ENCODE data around the gene MADD. TPM values are rescaled to one million over a fixed set of nuclear protein-coding genes. Genes with fewer than 3 reads are reported as not detected.
"Not testable (repeated sequence)": the region's sequence is repeated elsewhere in the genome, so short reads cannot be mapped to it uniquely, and the experiment has no call there.

Gene MADD
- total and polyA plus RNA-seq, 2 donors (not counting 3 experiments of a cell fraction or from before 2014, with no cell fraction given), result 35.3 to 36.8 TPM

- no peak overlapping the region for H2AFZ ChIP-seq (ENCODE audit: low read depth, low read length)
- ChIA-PET CTCF (interaction anchor here (1.1 to 1.5 kb wide), 2 partner anchors 9 to 21 kb away, joined by 3 to 6 read pairs; no protein-coding TSS in a partner anchor), POLR2A (no interaction called here)
- TF ChIP-seq, protein P1, sequence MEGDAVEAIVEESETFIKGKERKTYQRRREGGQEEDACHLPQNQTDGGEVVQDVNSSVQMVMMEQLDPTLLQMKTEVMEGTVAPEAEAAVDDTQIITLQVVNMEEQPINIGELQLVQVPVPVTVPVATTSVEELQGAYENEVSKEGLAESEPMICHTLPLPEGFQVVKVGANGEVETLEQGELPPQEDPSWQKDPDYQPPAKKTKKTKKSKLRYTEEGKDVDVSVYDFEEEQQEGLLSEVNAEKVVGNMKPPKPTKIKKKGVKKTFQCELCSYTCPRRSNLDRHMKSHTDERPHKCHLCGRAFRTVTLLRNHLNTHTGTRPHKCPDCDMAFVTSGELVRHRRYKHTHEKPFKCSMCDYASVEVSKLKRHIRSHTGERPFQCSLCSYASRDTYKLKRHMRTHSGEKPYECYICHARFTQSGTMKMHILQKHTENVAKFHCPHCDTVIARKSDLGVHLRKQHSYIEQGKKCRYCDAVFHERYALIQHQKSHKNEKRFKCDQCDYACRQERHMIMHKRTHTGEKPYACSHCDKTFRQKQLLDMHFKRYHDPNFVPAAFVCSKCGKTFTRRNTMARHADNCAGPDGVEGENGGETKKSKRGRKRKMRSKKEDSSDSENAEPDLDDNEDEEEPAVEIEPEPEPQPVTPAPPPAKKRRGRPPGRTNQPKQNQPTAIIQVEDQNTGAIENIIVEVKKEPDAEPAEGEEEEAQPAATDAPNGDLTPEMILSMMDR (IDR thresholded peaks at IDR 0.05; ENCODE audit: extremely low read depth in 1 of 2, insufficient read depth in 1 of 2, low read depth in 1 of 2, low read length in 2 of 2), result no peak
- TF ChIP-seq POLR2AphosphoS5 (IDR thresholded peaks at IDR 0.05; ENCODE audit: insufficient read depth, low read depth, low read length) (no peak), POLR2A (IDR thresholded peaks at IDR 0.05; ENCODE audit: low read depth, low read length) (no peak), JUN (IDR thresholded peaks at IDR 0.05; ENCODE audit: borderline replicate concordance, insufficient read depth, insufficient read length, low read depth) (no peak)
- FAIRE-seq (no peak), DNase-seq (ENCODE audit: low read depth, low spot score) (no peak)
- no peaks in the 10 kb centered on the region for H3K27me3 ChIP-seq (ENCODE audit: control insufficient read depth in 2 of 2, insufficient read depth in 2 of 2, low read length in 2 of 2)
- H3K36me3 ChIP-seq (ENCODE audit: control insufficient read depth in 2 of 2, extremely low read depth in 1 of 2, insufficient read depth in 2 of 2, low read length in 2 of 2), result peaks cover 0 to 2% of the 10 kb centered on the region in 2 experiments
- no peaks in the 10 kb centered on the region for H3K9me1 ChIP-seq (replicated peaks; ENCODE audit: control insufficient read depth, extremely low read depth, insufficient read depth, low read length)
- H3K27ac ChIP-seq (ENCODE audit: insufficient read depth, low read depth, low read length), result no peak overlapping the region
- dilution Hi-C loops (cut with MboI; ENCODE audit: extremely low pct_ligation_motif_present, low sequenced_read_pairs) (no loop called here), intact Hi-C loops (cut with micrococcal nuclease) (no loop called here)
- H3K4me1 ChIP-seq (ENCODE audit: control insufficient read depth, extremely low read depth, insufficient read depth, low read length), result peaks cover 15% of the 10 kb centered on the region
- no TSS peak for BruUV-seq (replicated peaks)
- no peak overlapping the region for H3K4me2 ChIP-seq (ENCODE audit: insufficient read depth, low read length)
- H3K9me3 ChIP-seq (replicated peaks; ENCODE audit: control insufficient read depth, insufficient read depth, low read length), result no peaks in the 10 kb centered on the region
- H4K20me1 ChIP-seq (replicated peaks; ENCODE audit: control insufficient read depth, extremely low read depth, insufficient read depth, low read length), result no peaks in the 10 kb centered on the region
- H3K4me3 ChIP-seq (replicated peaks in 1 of 3; ENCODE audit: insufficient read depth in 1 of 3, low read depth in 1 of 3, low read length in 3 of 3), result no peak overlapping the region
- H3K9ac ChIP-seq (replicated peaks; ENCODE audit: extremely low read depth, insufficient read depth, low read length), result no peak overlapping the region
- H3K79me2 ChIP-seq (ENCODE audit: control insufficient read depth, insufficient read depth, low read length), result no peaks in the 10 kb centered on the region
Observed at GRCh38 chr11:47333886-47334443, 64.0 kb downstream of the MADD start.

GRCh38 chr11:47334699-47335411, 64.9 kb downstream of the MADD start:
- H3K9ac ChIP-seq (replicated peaks; ENCODE audit: extremely low read depth, insufficient read depth, low read length); H3K9me3 ChIP-seq (replicated peaks; ENCODE audit: control insufficient read depth, insufficient read depth, low read length); BruUV-seq (replicated peaks); intact Hi-C loops (cut with micrococcal nuclease); H3K27ac ChIP-seq (ENCODE audit: insufficient read depth, low read depth, low read length); H3K36me3 ChIP-seq (ENCODE audit: control insufficient read depth in 2 of 2, extremely low read depth in 1 of 2, insufficient read depth in 2 of 2, low read length in 2 of 2); H3K4me2 ChIP-seq (ENCODE audit: insufficient read depth, low read length); H3K9me1 ChIP-seq (replicated peaks; ENCODE audit: control insufficient read depth, extremely low read depth, insufficient read depth, low read length); dilution Hi-C loops (cut with MboI; ENCODE audit: extremely low pct_ligation_motif_present, low sequenced_read_pairs); H3K4me1 ChIP-seq (ENCODE audit: control insufficient read depth, extremely low read depth, insufficient read depth, low read length); FAIRE-seq; DNase-seq (ENCODE audit: low read depth, low spot score); H3K27me3 ChIP-seq (ENCODE audit: control insufficient read depth in 2 of 2, insufficient read depth in 2 of 2, low read length in 2 of 2); H3K79me2 ChIP-seq (ENCODE audit: control insufficient read depth, insufficient read depth, low read length); H2AFZ ChIP-seq (ENCODE audit: low read depth, low read length); H3K4me3 ChIP-seq (replicated peaks in 1 of 3; ENCODE audit: insufficient read depth in 1 of 3, low read depth in 1 of 3, low read length in 3 of 3); H4K20me1 ChIP-seq (replicated peaks; ENCODE audit: control insufficient read depth, extremely low read depth, insufficient read depth, low read length): not testable (repeated sequence)
- ChIA-PET CTCF (interaction anchor here (1.0 kb wide), 2 partner anchors 20 to 31 kb away, joined by 4 to 5 read pairs; no protein-coding TSS in a partner anchor), POLR2A (interaction anchor here (0.6 kb wide), 1 partner anchor 34 kb away, joined by 5 read pairs; no protein-coding TSS in a partner anchor)

Measured in endothelial cell of umbilical vein (primary cell).